ENCODE data around the gene PCIF1.
"Not testable (repeated sequence)": the region's sequence is repeated elsewhere in the genome, so short reads cannot be mapped to it uniquely, and the experiment has no call there.

Gene PCIF1

DNA sequence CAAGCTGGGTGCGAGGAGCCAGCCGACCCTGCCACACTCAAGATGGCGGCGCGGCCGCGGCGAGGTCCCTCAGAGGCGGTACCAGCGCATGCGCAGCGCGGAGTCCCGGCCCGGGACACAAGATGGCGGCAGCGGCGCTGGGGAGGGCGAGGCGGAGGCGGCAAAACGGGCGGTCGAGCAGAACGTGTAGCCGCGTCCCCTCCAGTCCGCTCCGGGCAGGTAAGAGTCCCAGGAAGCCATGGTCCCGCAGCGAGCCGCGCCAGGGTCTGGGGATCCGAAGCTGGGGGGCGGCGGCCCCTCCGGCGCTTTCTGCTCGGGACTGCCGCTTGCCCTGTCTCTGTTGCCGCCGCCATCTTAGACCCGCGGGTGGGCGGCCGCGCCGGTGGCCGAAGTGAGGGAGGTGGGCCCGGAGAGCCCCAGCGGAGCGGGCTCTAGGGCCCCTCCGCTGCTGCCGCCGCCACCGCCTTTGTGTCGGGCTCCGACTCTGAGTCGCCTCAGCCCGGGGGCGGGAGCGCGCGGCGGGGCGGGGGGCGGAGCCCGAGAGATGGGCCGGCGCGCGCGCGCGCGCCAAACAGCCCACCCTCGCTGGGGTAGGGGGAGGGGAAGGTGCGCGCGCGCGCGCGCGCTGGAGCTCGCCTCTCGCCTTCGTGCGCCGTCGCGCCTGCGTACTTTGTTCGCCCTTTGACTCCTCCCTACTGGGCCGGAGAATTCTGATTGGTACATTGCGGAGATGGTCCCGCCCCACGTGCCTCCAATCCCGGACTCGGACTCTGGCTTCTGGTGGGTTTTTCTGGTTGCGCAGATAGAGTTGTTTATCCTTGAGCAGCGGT is at the start of gene PCIF1:
PCIF1 (plus strand) TSS at position 98 of the 830 bp plus-strand sequence. CDS start 4,317 bp downstream, outside the sequence.
- DNase-seq: peak; percentile 98

DNA sequence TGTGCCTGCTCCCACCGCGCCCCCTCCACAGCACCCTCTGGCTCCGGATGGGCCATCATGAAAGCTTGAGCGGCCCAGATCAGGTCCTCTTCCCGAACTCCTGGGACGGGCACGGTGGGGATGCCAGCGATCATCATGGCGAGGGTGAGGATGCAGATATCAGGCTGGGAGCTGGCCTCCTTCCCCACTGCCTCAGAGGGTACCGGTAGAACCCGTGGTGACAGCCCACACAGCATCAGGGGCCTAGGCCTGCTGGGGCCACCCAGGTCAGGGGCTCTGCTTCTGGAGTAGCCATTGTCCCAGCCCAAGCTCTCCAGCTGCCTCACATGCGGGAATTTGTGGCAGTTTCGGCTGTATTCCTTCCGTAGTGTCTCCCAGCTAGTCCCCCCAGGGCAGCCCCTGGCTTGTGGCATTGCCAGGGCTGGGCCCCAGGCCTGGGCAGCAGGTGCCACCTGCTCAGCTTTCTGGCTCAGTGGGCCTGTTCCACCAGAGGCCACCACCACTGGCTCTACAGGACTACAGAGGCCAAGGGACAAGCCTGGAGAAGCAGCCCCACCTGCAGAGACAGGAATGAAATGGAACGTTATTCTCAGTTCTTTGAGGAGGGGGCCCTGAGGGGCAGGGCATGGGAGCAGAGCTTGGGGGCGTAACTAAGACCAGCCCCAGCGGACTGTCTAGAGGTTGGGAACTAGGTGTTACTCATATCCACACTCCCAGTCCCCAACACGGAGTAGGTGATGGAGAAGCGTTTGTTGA is 47.7 kb upstream of the PCIF1 start:
- no peak for DNase-seq

DNA sequence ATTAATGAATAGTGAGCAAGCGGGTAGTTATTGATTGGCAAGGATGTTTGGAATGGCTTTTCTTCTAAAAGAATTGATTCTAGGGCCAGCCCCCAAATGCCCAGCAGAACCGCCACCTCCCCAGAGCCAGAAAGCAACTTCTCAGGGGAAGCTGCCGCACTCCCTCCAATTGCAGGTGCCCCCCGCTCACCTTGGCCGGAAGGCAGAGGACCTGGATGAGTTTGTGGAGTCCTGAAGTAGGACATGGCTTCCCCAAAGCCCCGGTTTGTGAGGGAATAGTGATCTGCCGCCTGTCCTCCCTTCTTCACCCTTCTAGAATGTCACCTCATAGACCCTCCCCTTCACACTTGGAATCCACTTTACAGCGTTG is 47.2 kb upstream of the PCIF1 start, which contains the start of gene SPATA25:
SPATA25 (minus strand) TSS at position 277 of the 370 bp plus-strand sequence; CDS start at position 245, 32 bp downstream.
- no peak for DNase-seq

DNA sequence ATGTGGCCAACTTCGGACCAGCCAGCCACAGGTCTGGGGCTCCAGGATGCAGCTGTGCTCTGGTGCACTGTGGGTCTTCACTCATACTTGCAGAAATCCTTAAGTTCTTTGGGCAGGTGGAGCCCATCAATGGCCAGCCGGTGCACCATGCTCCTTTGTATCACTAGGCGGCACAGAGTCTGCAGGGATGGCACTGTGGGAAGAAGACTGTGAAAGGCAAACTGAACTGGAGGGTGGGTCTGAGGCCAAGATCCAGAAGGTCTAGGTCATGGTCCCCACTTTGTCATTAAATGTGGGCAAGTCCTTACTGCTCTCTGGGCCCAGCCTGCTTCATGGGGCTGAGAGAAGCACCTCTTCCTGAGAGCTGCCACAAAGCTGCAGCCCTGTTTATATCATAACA is 45.8 kb upstream of the PCIF1 start:
- no peak for DNase-seq

DNA sequence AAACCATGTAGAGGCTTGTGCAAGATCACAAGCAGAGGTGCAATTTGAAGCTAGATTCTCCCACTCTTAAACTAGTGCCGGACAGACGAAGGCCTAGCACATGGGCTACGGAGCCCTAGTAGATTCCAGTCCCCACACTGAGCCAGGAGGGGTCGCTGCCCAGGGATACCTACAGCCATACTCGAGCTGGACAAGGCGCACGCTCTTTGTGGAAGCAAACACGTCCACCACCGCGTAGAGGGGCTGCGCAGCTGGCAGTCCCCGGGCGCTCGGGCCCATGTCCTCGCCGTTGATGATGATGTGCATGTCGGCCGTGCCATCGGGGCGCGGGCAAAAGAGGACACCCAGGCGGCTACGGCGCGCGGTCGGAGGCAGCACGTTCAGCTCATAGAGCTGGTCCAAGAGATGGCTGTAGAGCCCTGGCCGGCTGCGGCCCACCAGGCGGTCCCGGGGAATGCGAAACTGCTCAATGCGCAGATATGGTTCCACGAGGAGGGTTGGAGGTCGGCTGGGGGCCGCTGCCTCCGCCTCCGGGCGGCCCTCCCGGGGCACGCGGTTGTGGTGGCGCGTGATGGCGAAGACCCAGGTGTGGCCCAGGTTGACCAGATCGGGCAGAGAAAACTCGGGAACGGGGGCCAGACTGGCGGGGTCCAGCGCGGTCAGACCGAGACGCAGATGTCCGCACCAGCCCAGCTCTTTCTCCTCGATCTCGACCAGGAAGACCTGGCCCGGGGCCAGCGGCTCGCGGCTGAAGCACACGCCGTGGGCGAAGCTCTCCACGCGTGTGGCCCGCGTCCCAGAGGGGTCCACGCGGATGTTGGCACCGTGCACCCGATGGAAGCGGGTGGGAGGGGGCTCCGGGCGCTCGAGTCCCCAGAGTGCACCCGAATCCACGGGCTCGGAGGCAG is 44.2 kb upstream of the PCIF1 start:
- DNase-seq: no peak

DNA sequence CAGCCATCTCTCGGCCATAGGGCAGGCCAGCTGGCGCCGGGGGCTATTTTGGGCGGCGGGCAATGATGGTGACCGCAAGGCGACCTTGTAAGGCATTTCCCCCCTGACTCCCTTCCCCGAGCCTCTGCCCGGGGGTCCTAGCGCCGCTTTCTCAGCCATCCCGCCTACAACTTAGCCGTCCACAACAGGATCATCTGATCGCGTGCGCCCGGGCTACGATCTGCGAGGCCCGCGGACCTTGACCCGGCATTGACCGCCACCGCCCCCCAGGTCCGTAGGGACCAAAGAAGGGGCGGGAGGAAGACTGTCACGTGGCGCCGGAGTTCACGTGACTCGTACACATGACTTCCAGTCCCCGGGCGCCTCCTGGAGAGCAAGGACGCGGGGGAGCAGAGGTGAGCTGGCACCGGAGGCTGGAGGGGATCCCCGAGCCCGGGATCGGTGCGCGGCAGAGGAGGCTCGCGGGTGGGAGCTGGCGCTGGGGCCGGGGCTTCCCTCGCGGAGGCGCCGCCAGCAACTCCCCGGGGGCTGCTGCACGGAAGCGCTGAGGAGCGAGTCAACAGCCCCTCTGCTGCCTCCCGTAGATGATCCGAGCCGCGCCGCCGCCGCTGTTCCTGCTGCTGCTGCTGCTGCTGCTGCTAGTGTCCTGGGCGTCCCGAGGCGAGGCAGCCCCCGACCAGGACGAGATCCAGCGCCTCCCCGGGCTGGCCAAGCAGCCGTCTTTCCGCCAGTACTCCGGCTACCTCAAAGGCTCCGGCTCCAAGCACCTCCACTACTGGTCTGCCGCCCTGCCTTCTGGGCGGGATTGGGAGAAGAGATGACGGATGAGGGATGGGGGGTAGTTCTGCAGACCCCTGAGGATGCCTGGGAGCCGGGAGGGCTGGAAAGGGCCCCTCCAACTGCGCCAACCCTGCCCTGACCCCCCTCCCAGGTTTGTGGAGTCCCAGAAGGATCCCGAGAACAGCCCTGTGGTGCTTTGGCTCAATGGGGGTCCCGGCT is 43.2 kb upstream of the PCIF1 start, which contains the start of the genes CTSA and NEURL2:
CTSA (plus strand) TSS at position 351 of the 999 bp plus-strand sequence; CDS start at position 585, 234 bp downstream.
NEURL2 (minus strand) TSS at position 224 of the 999 bp plus-strand sequence; CDS start at position 7, 217 bp downstream.
- DNase-seq: peak; percentile 61

DNA sequence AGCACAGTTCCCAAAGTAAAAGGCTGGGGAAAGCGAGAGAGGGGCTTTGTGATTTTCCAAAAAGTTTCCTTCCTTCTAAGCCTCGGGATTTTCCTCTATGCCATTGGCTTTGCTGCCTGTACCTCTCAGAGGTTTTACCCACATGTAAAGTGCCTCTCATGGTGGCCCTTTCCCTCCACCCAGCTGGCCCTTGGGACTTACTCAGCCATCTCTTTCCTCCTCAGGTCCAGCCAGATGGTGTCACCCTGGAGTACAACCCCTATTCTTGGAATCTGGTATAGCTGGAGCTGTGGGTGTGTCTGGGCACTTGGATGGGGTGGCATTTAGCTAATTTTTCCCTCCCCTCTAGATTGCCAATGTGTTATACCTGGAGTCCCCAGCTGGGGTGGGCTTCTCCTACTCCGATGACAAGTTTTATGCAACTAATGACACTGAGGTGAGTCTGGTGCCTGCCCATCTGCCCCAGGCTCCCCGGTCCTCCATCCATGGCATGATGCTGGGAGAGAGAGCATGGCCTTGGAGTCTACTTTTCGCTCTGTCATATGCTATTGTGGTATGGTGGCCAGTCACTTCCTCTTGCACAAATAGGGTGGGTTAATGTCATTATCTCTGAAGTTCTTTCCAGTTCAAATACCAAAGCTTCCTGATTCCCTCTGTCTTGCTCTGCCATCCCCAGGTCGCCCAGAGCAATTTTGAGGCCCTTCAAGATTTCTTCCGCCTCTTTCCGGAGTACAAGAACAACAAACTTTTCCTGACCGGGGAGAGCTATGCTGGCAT is 42.2 kb upstream of the PCIF1 start:
- DNase-seq: no peak

DNA sequence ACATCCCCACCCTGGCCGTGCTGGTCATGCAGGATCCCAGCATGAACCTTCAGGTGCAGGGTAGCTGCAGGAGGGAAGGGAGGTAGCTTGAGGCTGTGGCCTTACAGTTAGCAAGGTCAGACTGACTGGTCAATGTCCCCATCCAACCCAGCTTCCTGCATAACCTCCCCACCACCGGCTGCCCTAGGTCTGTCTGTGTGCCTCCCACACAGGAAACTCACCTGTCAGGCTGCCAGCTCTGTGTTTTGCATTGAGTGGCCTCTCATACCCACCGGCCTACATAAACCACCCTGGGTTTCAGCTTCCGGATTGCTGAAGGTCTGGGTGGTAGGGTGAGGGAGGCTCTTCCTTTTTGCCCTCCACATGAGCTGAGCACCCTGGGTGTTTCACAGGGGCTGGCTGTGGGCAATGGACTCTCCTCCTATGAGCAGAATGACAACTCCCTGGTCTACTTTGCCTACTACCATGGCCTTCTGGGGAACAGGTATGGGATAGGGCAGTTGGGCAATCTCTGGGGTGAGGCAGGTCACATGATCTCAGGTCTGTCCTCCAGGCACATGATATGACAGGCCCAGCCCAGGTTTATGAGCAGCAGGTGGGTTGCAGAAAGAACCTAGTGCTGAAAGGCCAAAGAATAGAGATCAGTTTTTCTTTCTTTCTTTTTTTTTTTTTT is 41.5 kb upstream of the PCIF1 start:
- no peak for DNase-seq

DNA sequence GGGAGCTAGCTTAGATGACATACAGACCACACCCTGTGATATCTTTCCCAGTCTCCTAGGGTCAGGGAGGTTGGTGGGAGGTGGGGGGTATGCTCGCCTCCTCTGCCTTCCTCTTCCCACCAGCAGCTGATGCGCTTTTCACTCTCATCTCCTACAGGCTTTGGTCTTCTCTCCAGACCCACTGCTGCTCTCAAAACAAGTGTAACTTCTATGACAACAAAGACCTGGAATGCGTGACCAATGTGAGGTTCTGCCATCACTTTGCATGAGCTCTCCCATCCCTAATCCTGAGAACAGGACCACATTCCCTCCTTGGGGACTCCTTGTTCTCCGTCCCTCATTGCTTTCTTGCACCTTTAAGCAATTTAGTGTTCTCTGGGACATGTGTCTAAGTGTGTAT is 40.7 kb upstream of the PCIF1 start:
- no peak for DNase-seq

DNA sequence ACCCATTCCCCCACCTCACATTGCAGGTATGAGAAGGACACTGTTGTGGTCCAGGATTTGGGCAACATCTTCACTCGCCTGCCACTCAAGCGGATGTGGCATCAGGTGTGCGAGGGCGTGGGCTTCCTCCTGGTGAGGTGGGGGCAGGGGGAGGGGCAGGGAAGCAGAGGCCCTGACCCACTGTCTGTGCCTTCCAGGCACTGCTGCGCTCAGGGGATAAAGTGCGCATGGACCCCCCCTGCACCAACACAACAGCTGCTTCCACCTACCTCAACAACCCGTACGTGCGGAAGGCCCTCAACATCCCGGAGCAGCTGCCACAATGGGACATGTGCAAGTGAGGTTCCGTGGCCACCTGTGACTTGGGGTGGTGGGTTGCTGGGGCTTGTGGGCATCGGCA is 39.7 kb upstream of the PCIF1 start:
- no peak for DNase-seq

DNA sequence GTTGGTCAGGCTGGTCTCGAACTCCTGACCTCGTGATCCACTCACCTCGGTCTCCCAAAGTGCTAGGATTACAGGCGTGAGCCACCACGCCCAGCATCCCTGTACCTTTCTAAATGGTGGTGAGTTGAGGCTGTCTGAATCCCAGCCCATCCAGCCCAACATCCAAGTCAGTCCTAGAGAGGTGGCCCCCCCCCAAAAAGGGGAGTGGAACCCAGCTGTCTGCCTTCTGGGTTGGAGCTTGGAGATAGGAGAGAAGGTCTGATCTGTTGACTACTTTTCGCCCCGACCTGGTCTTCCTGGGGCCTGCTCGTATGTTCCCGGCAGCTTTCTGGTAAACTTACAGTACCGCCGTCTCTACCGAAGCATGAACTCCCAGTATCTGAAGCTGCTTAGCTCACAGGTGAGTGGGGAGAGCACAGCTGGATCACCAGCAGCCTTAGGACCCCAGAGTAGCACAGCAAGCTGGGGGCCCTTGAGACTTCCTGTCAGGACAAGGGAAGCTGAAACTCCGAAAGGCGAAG is 37.8 kb upstream of the PCIF1 start:
- no peak for DNase-seq

DNA sequence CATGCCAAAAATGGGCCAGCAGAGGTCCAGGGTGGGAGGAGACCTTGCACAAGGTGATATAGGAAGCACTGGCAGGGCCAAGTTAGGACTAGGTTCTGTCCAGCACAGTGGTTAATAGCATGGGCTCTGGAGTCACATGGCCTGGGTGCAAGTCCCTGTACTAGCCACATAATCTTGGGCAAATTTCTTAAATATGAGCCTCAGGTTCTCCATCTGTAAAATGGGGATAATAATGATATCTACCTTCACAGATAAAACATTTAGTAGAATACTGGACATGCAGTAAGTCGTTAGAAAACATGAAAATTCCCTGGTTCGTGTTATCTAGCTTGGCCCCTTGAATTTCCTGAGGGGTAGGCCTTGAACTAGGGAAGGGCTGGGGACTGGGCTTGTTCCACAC is 37.2 kb upstream of the PCIF1 start:
- DNase-seq: no peak

DNA sequence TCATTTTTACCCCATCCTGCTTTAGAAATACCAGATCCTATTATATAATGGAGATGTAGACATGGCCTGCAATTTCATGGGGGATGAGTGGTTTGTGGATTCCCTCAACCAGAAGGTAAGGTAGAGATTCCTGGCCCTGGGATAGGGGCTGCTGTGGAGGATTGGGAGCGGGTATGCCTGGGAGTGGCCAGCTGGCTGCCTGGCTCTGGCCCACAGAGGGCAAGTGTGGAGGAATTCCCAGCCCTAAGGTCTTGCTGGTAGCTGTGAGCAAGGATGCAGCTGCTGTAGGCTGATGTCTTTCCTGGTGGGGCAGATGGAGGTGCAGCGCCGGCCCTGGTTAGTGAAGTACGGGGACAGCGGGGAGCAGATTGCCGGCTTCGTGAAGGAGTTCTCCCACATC is 36.8 kb upstream of the PCIF1 start:
- DNase-seq: no peak

DNA sequence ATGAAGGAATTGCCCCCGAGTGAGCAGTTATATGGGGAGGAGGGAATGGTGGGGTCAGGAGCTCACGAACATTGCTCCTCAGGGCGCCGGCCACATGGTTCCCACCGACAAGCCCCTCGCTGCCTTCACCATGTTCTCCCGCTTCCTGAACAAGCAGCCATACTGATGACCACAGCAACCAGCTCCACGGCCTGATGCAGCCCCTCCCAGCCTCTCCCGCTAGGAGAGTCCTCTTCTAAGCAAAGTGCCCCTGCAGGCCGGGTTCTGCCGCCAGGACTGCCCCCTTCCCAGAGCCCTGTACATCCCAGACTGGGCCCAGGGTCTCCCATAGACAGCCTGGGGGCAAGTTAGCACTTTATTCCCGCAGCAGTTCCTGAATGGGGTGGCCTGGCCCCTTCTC is 36.2 kb upstream of the PCIF1 start:
- no peak for DNase-seq

DNA sequence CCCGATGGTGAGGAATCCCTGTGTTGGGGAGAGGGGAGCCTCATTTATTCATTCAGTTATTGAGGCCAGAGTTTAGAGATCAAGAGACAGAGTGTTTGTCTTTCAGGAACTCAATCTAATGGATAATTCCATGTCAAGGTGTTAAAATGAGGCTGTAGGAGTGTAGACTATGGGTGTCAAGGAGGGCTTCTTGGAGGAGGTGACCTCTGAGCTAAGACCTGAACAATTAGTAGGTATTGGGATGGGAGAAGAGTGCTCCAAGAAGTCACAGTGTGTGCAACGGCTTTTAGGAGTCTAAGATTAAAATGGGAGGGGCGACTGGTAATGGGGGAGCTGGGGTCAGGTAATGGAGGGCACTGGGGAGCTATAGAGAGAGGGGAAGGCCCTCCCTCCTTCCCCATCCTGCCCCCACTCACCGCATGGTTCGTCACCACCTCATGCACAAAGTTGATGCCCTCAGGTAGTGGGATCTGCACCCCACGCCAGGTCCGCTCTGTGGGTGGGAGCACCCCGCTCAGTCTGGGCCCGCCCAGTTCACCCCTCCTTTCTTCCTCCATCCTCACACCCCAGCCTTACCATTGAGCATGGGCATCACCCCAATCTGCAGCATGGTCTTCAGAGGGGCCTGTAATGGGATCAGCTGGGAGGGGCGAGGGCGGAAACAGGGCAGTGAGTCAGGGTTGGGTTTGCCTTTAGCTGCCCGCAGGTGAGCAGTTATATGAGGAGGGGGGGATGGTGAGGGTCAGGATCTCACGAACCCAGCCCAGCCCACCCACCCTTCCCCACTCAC is 35.2 kb upstream of the PCIF1 start:
- no peak for DNase-seq

DNA sequence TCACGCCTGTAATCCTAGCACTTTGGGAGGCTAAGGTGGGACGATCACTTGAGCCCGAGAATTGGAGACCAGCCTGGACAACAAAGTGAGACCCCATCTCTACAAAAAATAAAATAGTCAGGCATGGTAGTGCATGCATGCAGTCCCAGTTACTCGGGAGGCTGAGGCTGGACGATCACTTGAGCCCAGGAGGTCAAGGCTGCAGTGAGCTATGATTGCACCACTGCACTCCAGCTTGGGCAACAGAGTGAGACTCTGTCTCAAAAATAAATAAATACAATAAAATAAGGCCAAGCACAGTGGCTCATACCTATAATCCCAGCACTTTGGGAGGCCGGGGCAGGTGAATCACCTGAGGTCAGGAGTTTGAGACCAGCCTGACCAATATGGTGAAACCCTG is 33.2 kb upstream of the PCIF1 start:
- not testable (repeated sequence) for DNase-seq

DNA sequence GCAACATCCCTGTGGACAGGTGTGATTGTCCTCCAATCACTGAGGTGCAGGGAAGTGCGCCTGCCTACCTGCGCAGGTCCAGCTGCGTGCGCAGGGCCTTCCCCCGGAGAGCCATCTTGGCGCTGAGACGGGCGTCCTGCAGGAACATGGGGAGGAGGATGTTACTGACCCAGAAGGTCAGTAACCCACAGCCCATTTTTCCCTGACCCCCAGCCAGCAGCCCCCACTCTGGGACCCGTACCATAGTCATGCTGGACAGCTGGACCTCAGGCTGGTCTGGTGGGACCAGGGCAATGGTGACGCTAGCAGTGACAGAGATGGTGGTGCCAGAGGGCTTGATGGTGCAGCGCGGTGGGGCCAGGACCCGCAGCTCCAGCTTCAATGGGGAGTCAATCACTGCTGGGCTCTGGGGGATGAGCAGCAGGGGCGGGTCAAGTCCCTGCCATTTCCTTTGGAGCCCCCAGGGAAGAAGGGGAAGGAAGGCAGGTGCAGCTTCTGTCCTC is 32.2 kb upstream of the PCIF1 start:
- DNase-seq: no peak

DNA sequence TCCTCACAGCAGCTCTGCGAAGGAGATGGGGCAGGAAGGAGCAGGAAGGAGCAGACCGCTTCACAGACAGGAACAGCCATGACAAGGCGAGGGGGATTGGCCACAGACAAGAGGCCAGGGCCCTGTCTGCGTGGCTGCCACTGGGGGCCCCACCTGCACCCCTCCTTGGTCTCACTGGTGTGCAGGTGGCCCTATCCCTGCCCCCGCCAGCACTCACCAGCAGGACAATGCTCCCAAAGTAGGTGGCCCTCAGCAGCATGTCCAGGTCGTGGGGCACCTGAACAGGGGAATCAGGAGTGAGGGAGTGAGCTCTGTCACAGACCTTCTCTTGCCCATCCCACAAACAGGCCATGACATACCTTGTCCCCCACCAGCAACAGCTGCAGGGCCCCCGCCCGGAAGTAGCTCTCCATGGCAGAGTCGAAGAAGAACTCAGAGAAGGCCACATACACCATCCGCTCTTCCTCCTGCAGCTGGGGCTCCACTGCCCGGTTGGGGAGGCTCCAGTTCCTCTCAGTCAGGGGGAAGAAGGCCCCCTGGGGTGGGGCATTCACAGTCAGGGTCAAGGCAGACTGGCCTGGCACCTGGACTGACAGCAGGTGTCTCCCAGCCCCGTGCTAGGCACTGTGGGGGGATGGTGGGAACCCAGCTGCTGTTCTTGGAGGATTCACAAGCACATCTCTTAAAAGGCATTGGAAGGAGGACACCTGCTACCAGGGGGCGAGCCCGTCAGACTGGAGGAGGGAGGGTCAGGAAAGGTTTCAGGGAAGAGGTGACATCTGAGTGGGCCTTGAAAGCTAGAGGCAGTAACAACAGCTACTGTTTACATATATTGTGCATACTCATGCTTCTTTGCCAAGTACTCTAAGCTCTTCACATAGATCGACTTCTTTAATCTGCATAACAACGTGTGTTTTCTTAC is 29.6 kb upstream of the PCIF1 start:
- no peak for DNase-seq
